Thyroid gland (tissue), 4 donors: ENCODE data around the gene THBS4. TPM values are rescaled to one million over a fixed set of nuclear protein-coding genes. Genes with fewer than 3 reads are reported as not detected.

Experiments
- DNase-seq, 2 donors: peaks; one replicate each; pipeline ENCODE4 v3.0.0-alpha.2; 2019
- H3K27ac ChIP-seq, 3 donors: fragments of 200-600 bp; sonication (generic); 1 replicate in 2 of 3; 2 replicates in 1 of 3; pipeline ENCODE4 v1.5.1; 2016 to 2019; ENCODE audit warnings: mild to moderate bottlenecking in 1 of 3, moderate library complexity in 1 of 3
- H3K27me3 ChIP-seq: fragments of 200-600 bp; sonication (generic); one replicate; pipeline ENCODE4 v1.5.1; 2019
- H3K36me3 ChIP-seq, 2 donors: fragments of 200-600 bp; sonication (generic); one replicate each; pipeline ENCODE4 v1.5.1; 2016 to 2019
- H3K4me1 ChIP-seq, 2 donors: fragments of 200-600 bp; sonication (generic); one replicate each; pipeline ENCODE4 v1.5.1; 2017 to 2019
- H3K4me3 ChIP-seq, 3 donors: fragments of 200-600 bp; sonication (generic); replicated peaks in 1 of 3; 1 replicate in 2 of 3; 2 replicates in 1 of 3; pipeline ENCODE4 v1.5.1; 2016; ENCODE audit warnings: mild to moderate bottlenecking in 1 of 3
- H3K9me3 ChIP-seq: fragments of 200-600 bp; sonication (generic); one replicate; pipeline ENCODE4 v1.5.1; 2017
- CTCF ChIP-seq, 6 experiments: fragments of 200-600 bp in 3 of 6; fragments of 450-650 bp in 3 of 6; sonication (generic) in 3 of 6; IDR thresholded peaks; one replicate each; pipeline ENCODE4 v1.5.1; 2016 to 2019; ENCODE audit warnings: antibody characterized with exemption in 6 of 6, mild to moderate bottlenecking in 2 of 6, inconsistent platforms in 1 of 6, moderate library complexity in 1 of 6
- POLR2A ChIP-seq, 2 donors: fragments of 450-650 bp; IDR thresholded peaks; one replicate each; pipeline ENCODE4 v1.6.1; 2017; ENCODE audit warnings: antibody characterized with exemption in 2 of 2, mild to moderate bottlenecking in 2 of 2, moderate library complexity in 1 of 2
- WGBS, 2 donors: methylation state at CpG; one replicate each; pipeline ENCODE4 v1.1.5; 2017; 5-methylcytosine and 5-hydroxymethylcytosine counted together
- intact Hi-C: fragments of 100-400 bp; cut with DNase I; formaldehyde crosslinking; loops from one replicate; pipeline ENCODE4 v1.15.1; 2023
- total RNA-seq, 4 donors: library from RNA; depleted of rRNA; stranded (reverse); fragments of >200 nt; gene quantifications; one replicate each; pipeline ENCODE4 v1.2.3, GENCODE V29; 2016

THBS4 gene
- total RNA-seq, result 1 to 10 TPM; 2.4 to 4.5 (median 3.1) TPM

- Histone ChIP-seq H3K27ac (no peak within 1 kb of the TSS), H3K9me3 (no peaks in the 10 kb centered on the region), H3K4me1 (no peaks in the 10 kb centered on the region), H3K4me3 (peak within 1 kb of the TSS in 1 of 3 donors; percentile 14), H3K27me3 (no peaks in the 10 kb centered on the region), H3K36me3 (no peaks in the 10 kb centered on the region)
- no peak for TF ChIP-seq POLR2A (IDR thresholded peaks at IDR 0.05)
- no peak for TF ChIP-seq CTCF (IDR thresholded peaks at IDR 0.05)
- intact Hi-C loops, result no loop called here
- WGBS, 2 donors, result 15 to 16% methylated on average over 22 to 31 of the region's 76 CpGs
- peak in 1 of 2 donors; percentile 3 for DNase-seq
Measured at GRCh38 chr5:80034962-80035821, at the start of gene THBS4. TSS of gene THBS4 (plus strand) at chr5:80035348. CDS start at chr5:80035538, 190 bp downstream.

DNA sequence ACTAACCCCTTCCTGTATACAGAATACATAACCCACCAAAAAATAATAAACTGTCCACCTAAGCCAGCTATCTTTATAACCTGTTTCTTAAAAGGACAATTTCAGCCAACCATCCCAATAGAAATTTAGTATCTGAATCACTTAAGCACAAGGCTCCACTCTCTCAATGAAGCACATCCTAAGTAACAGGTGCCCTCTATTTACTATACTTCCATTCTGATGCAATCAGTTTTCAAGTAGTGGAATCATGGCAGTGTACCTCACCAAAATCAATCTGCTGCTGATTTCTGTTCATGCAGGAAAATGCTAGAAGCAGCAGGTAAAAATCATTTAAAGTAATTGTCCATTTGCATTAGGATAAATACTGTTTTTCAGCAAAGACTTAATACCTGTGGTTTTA is 48.9 kb upstream of the THBS4 start:
- TF ChIP-seq CTCF (IDR thresholded peaks at IDR 0.05), result no peak
- TF ChIP-seq POLR2A (IDR thresholded peaks at IDR 0.05), result no peak
- Histone ChIP-seq H3K27ac (no peak overlapping the region), H3K4me3 (no peak overlapping the region), H3K36me3 (peaks cover 26 to 45% of the 10 kb centered on the region in 2 donors), H3K4me1 (peaks cover 0 to under 1% of the 10 kb centered on the region in 2 donors), H3K27me3 (no peaks in the 10 kb centered on the region), H3K9me3 (no peaks in the 10 kb centered on the region)
- intact Hi-C loops, result no loop called here
- no peak for DNase-seq

DNA sequence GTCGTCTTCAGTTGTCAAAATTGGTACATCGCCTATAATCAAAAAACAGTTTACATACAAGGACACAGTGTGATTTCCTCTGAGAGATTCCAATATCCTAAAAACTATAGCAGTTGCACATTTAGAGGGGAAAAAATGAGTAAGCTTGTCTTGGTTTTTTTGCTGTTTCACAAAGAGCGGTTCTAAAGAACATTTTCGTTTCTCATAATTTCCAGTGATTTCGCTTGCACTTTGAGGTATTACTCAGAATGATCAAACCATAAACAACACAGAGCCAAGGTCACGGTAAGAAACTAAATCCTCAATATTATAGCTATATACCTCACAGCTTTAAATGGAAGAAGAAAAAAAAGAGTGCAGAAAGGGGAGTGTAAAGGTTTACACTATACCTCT is 44.9 kb upstream of the THBS4 start:
- TF ChIP-seq POLR2A (IDR thresholded peaks at IDR 0.05) (no peak), CTCF (IDR thresholded peaks at IDR 0.05) (no peak)
- H3K4me1 ChIP-seq, result peaks cover 5 to 10% of the 10 kb centered on the region in 2 donors
- 66 to 69% methylated on average over 6 of the region's 6 CpGs for WGBS, 2 donors
- H3K36me3 ChIP-seq, result peaks cover 6 to 25% of the 10 kb centered on the region in 2 donors
- H3K27me3 ChIP-seq, result no peaks in the 10 kb centered on the region
- H3K4me3 ChIP-seq, result peak overlapping the region in 2 of 3 donors; percentile 94 to 99
- intact Hi-C loops, result no loop called here
- H3K27ac ChIP-seq, result no peak overlapping the region
- no peaks in the 10 kb centered on the region for H3K9me3 ChIP-seq
- DNase-seq, result no peak

DNA sequence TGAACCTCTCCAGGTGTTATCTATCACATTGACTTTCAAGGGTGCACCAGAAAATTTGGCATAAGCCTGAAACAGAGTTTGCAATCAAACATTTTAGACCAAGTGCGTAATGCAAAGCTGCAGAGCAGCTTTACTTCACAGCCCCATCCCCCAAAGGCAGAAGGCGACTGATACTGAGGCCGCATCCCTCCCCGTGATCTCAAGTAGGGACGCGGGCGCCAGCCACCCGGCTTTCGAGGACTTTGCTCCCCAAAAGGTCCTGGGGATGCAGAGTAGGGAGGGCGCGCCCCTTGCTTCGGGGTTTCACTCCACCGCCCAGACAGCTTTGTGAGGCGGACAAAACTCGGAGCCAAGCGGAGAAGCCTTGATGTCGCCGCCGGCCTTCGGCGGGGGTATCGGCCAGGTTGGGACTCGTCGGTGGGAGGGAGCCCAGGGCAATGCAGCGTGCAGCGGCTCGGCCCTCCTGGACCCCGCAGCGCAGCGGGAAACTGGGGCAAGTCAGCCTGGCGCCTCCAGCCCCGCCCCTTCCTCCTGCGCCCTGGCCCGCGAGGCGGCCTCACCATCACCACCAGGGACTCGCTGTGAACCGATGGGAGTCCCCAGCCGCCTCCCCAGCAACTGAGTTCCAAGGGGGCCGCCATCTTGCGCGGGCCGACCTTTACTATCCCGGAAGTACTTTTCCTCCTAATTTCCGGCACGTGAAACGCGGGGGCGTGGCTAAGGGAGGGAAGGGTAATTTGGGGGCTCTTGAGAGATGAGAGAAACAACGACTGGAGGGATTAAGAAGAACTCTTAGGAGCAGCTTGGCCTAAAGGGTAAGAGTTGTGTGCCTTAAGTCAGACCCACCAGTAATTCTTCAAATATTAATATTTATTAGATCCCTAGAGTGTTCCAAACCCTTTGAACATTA is 44.3 kb upstream of the THBS4 start, which contains the start of gene MTX3:
Gene MTX3, minus strand, starts transcription at position 665 of the 910 bp plus-strand sequence. Its CDS starts 24 bp downstream, at position 641.
- WGBS, 2 donors, result 2% methylated on average over 10 to 27 of the region's 50 CpGs
- peak; percentile 85 to 87 for DNase-seq

More for the DNA sequence above, 44.3 kb upstream of the THBS4 start, which contains the start of gene MTX3:
- H3K4me1 ChIP-seq, result peaks cover 5 to 10% of the 10 kb centered on the region in 2 donors
- H3K27ac ChIP-seq, result peak within 1 kb of the TSS; percentile 25 to 64 (median 59)
- peaks cover 6 to 21% of the 10 kb centered on the region in 2 donors for H3K36me3 ChIP-seq
- peak within 1 kb of the TSS; percentile 79 to 99 (median 94) for H3K4me3 ChIP-seq
- intact Hi-C loops, result no loop called here
- TF ChIP-seq CTCF (IDR thresholded peaks at IDR 0.05) (no peak), POLR2A (IDR thresholded peaks at IDR 0.05) (peak in 1 of 2 donors; percentile 61)
- H3K27me3 ChIP-seq, result no peaks in the 10 kb centered on the region
- H3K9me3 ChIP-seq, result no peaks in the 10 kb centered on the region
